Uterus (tissue), 4 donors: ENCODE data around the gene PIK3R3. TPM values are rescaled to one million over a fixed set of nuclear protein-coding genes. Genes with fewer than 3 reads are reported as not detected.
"Not testable (repeated sequence)": the region's sequence is repeated elsewhere in the genome, so short reads cannot be mapped to it uniquely, and the experiment has no call there.

ENCODE experiments used
- DNase-seq, 2 donors: peaks; one replicate each; pipeline ENCODE4 v3.0.0-alpha.2; 2019 to 2020
- H3K27ac ChIP-seq, 2 donors: fragments of 200-600 bp; sonication (generic); 1 replicate in 1 of 2; 2 replicates in 1 of 2; pipeline ENCODE4 v1.5.1; 2016 to 2018
- H3K27me3 ChIP-seq, 2 donors: fragments of 200-600 bp; sonication (generic); one replicate each; pipeline ENCODE4 v1.5.1; 2018 to 2019; ENCODE audit warnings: control low read depth in 1 of 2
- H3K36me3 ChIP-seq, 2 donors: fragments of 200-600 bp; sonication (generic); one replicate each; pipeline ENCODE4 v1.5.1; 2019; ENCODE audit warnings: control low read depth in 1 of 2
- H3K4me1 ChIP-seq, 2 donors: fragments of 200-600 bp; sonication (generic); one replicate each; pipeline ENCODE4 v1.5.1; 2018 to 2019; ENCODE audit warnings: control low read depth in 1 of 2
- H3K4me3 ChIP-seq, 2 donors: fragments of 200-600 bp; sonication (generic); 1 replicate in 1 of 2; 2 replicates in 1 of 2; pipeline ENCODE4 v1.5.1; 2018 to 2019; ENCODE audit warnings: mild to moderate bottlenecking in 1 of 2
- H3K9me3 ChIP-seq, 2 donors: fragments of 200-600 bp; sonication (generic); one replicate each; pipeline ENCODE4 v1.5.1; 2019; ENCODE audit warnings: control low read depth in 1 of 2
- CTCF ChIP-seq, 4 experiments: fragments of 200-600 bp in 2 of 4; fragments of 450-650 bp in 2 of 4; sonication (generic) in 2 of 4; IDR thresholded peaks; one replicate each; pipeline ENCODE4 v1.5.1; 2016 to 2019; ENCODE audit warnings: antibody characterized with exemption in 4 of 4, mild to moderate bottlenecking in 2 of 4, moderate library complexity in 1 of 4
- POLR2A ChIP-seq, 2 donors: fragments of 450-650 bp; IDR thresholded peaks; one replicate each; pipeline ENCODE4 v1.6.1; 2016; ENCODE audit warnings: antibody characterized with exemption in 2 of 2, mild to moderate bottlenecking in 1 of 2, moderate library complexity in 1 of 2
- intact Hi-C: fragments of 100-400 bp; cut with DNase I; formaldehyde crosslinking; loops from one replicate; pipeline ENCODE4 v1.15.1; 2023; ENCODE audit warnings: low total_unique reads
- total RNA-seq, 4 donors: library from RNA; depleted of rRNA in 3 of 4; stranded (reverse); fragments of >200 nt in 3 of 4; gene quantifications; one replicate each; pipeline versions ENCODE4 v1.1.0 to v1.2.4, GENCODE V29; 2014 to 2023
- donor health status: DM: yes; HTN: yes; CAD: no.

PIK3R3 gene
- total RNA-seq, 4 donors from 2014 or later: 23.5 to 83.7 (median 38.3) TPM

- no peaks in the 10 kb centered on the region for H3K27me3 ChIP-seq
- intact Hi-C loops: no loop called here
- no peak for DNase-seq
- no peak overlapping the region for H3K27ac ChIP-seq
- H3K4me1 ChIP-seq: no peaks in the 10 kb centered on the region
- TF ChIP-seq CTCF (IDR thresholded peaks at IDR 0.05): no peak
- TF ChIP-seq POLR2A (IDR thresholded peaks at IDR 0.05): no peak
- H3K36me3 ChIP-seq: no peaks in the 10 kb centered on the region
- H3K4me3 ChIP-seq: no peak overlapping the region
- no peaks in the 10 kb centered on the region for H3K9me3 ChIP-seq
These were observed 71.3 kb downstream of the PIK3R3 start for GRCh38 chr1:46061146-46061545.

- intact Hi-C loops: no loop called here
- Histone ChIP-seq H3K9me3 (no peaks in the 10 kb centered on the region), H3K4me3 (no peak overlapping the region), H3K27ac (no peak overlapping the region), H3K27me3 (no peaks in the 10 kb centered on the region), H3K36me3 (no peaks in the 10 kb centered on the region), H3K4me1 (no peaks in the 10 kb centered on the region)
- TF ChIP-seq CTCF (IDR thresholded peaks at IDR 0.05) (no peak), POLR2A (IDR thresholded peaks at IDR 0.05) (no peak)
- DNase-seq: no peak
These were observed 73.5 kb downstream of the PIK3R3 start for GRCh38 chr1:46058936-46059335.

GRCh38 chr1:46057781-46058180, 74.6 kb downstream of the PIK3R3 start:
- TF ChIP-seq CTCF (IDR thresholded peaks at IDR 0.05) (no peak), POLR2A (IDR thresholded peaks at IDR 0.05) (no peak)
- Histone ChIP-seq H3K27me3 (no peaks in the 10 kb centered on the region), H3K27ac (no peak overlapping the region), H3K4me3 (no peak overlapping the region), H3K9me3 (no peaks in the 10 kb centered on the region), H3K4me1 (no peaks in the 10 kb centered on the region), H3K36me3 (no peaks in the 10 kb centered on the region)
- intact Hi-C loops: no loop called here
- DNase-seq: no peak

- DNase-seq, H3K27ac ChIP-seq, H3K4me3 ChIP-seq, H3K36me3 ChIP-seq, intact Hi-C loops, H3K4me1 ChIP-seq, H3K9me3 ChIP-seq, H3K27me3 ChIP-seq: not testable (repeated sequence)
These were observed 75.2 kb downstream of the PIK3R3 start for GRCh38 chr1:46057215-46057614.

- Histone ChIP-seq H3K4me3 (no peak overlapping the region), H3K27me3 (no peaks in the 10 kb centered on the region), H3K27ac (no peak overlapping the region), H3K9me3 (no peaks in the 10 kb centered on the region), H3K4me1 (no peaks in the 10 kb centered on the region), H3K36me3 (no peaks in the 10 kb centered on the region)
- no peak for DNase-seq
- no peak for TF ChIP-seq POLR2A (IDR thresholded peaks at IDR 0.05)
- no peak for TF ChIP-seq CTCF (IDR thresholded peaks at IDR 0.05)
- intact Hi-C loops: no loop called here
These were observed 76.1 kb downstream of the PIK3R3 start for GRCh38 chr1:46056325-46056724.

GRCh38 chr1:46053734-46054133, 78.7 kb downstream of the PIK3R3 start:
- Histone ChIP-seq H3K27me3 (no peaks in the 10 kb centered on the region), H3K4me1 (no peaks in the 10 kb centered on the region), H3K9me3 (no peaks in the 10 kb centered on the region), H3K4me3 (no peak overlapping the region), H3K36me3 (no peaks in the 10 kb centered on the region), H3K27ac (no peak overlapping the region)
- intact Hi-C loops: no loop called here
- no peak for DNase-seq
- TF ChIP-seq POLR2A (IDR thresholded peaks at IDR 0.05) (no peak), CTCF (IDR thresholded peaks at IDR 0.05) (no peak)
